MM.1S (cell line): ENCODE measurements around the gene RHOBTB1.

Experiments
- CTCF ChIP-seq: fragments of 300-600 bp; sonication (generic); IDR thresholded peaks from 2 replicates; pipeline ENCODE4 v1.5.1; 2016; ENCODE audit warnings: antibody characterized with exemption, low read length, mixed read lengths
- EZH2 ChIP-seq: fragments of 300-600 bp; sonication (generic); optimal IDR thresholded peaks from 2 replicates; pipeline ENCODE3; 2017; ENCODE audit warnings: low read depth, mild to moderate bottlenecking, antibody characterized with exemption, low read length, mixed read lengths

- no peak for TF ChIP-seq CTCF
- TF ChIP-seq EZH2: no peak
These were observed 24.4 kb downstream of the RHOBTB1 start for GRCh38 chr10:60919551-60919950.
